Hepatocyte (in vitro differentiated cells): Measurements from ENCODE around the gene IL31.

Experiments used
- EZH2 ChIP-seq: fragments of 200-600 bp; sonication (generic); IDR thresholded peaks from 2 replicates; pipeline ENCODE4 v1.6.1; 2016; ENCODE audit warnings: antibody characterized with exemption, mild to moderate bottlenecking, borderline replicate concordance
- EZH2phosphoT487 ChIP-seq: fragments of 200-600 bp; sonication (generic); IDR thresholded peaks from one replicate; pipeline ENCODE4 v1.6.1; 2018; ENCODE audit warnings: antibody characterized with exemption, mild to moderate bottlenecking, low read depth, moderate library complexity; ENCODE audit not compliant: unreplicated experiment, severe bottlenecking
- TF ChIP-seq, protein P1 (sequence below): fragments of 200-600 bp; sonication (generic); IDR thresholded peaks from 2 replicates; pipeline ENCODE4 v1.5.1; 2016; ENCODE audit warnings: antibody characterized with exemption, mild to moderate bottlenecking; ENCODE audit not compliant: poor library complexity

DNA sequence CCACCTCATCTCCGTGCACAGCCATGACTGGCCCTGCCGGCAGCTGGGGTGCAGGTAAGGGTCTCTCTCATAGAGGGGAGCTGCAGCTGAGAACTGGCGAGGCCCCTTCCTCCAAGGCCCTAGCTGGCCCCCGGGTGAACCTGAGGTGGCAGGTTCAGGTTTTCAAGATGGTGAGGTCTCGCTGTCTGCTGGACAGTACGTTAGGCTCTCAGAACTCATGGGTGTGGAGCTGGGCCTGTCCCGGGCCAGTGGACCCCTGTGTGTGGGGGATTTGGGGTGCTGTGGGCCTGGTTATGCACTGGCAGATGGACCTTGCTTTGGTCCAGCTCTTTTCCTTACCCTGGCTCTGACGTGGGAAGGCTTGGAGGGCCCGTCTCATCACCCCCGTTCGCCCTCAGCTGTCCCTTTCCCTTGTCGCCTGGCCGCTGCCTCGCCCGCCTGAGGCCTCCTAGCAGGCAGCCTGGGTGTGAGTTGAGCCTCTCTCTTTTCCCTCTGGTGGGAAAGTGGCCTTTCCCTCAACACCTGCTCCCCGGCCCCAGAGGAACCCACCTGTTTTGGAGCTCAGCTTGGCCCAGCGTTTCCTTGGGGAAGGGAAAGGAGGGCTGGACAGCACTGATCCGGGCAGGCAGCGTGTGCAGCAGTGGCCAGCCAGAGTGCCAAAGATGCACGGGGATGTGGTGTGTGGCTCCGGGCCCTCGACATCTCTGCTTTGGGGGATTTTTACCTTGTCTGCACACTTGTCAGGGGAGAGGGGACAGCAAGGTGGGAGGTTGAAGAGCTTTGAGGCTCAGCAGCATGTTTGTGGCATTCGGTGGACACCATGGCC, 28.3 kb downstream of the IL31 start:
- TF ChIP-seq, protein P1, sequence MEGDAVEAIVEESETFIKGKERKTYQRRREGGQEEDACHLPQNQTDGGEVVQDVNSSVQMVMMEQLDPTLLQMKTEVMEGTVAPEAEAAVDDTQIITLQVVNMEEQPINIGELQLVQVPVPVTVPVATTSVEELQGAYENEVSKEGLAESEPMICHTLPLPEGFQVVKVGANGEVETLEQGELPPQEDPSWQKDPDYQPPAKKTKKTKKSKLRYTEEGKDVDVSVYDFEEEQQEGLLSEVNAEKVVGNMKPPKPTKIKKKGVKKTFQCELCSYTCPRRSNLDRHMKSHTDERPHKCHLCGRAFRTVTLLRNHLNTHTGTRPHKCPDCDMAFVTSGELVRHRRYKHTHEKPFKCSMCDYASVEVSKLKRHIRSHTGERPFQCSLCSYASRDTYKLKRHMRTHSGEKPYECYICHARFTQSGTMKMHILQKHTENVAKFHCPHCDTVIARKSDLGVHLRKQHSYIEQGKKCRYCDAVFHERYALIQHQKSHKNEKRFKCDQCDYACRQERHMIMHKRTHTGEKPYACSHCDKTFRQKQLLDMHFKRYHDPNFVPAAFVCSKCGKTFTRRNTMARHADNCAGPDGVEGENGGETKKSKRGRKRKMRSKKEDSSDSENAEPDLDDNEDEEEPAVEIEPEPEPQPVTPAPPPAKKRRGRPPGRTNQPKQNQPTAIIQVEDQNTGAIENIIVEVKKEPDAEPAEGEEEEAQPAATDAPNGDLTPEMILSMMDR = no peak
- no peak for TF ChIP-seq EZH2phosphoT487
- no peak for TF ChIP-seq EZH2
